Neural progenitor cell (in vitro differentiated cells): Measurements from ENCODE around the gene TEAD2. TPM values are rescaled to one million over a fixed set of nuclear protein-coding genes. Genes with fewer than 3 reads are reported as not detected.
A peak's percentile ranks its signal among the peaks of the same experiment; 100 is the strongest.
"Not testable (repeated sequence)": the region's sequence is repeated elsewhere in the genome, so short reads cannot be mapped to it uniquely, and the experiment has no call there.

Experiments
- DNase-seq: peaks from one replicate; pipeline ENCODE4 v3.0.0-alpha.2; 2016; ENCODE audit warnings: low spot score
- H2AFZ ChIP-seq: fragments of 200-600 bp; sonication (generic); replicated peaks from 2 replicates; pipeline ENCODE4 v1.6.1; 2016; ENCODE audit warnings: antibody characterized with exemption
- H3F3A ChIP-seq: fragments of 200-600 bp; sonication (generic); 2 replicates; pipeline ENCODE4 v1.6.1; 2016; ENCODE audit warnings: antibody characterized with exemption, low read depth
- H3K27ac ChIP-seq: fragments of 200-600 bp; sonication (generic); 2 replicates; pipeline ENCODE4 v1.5.1; 2016; ENCODE audit warnings: mild to moderate bottlenecking
- H3K27me3 ChIP-seq: fragments of 200-600 bp; sonication (generic); 2 replicates; pipeline ENCODE4 v1.6.1; 2016; ENCODE audit warnings: mild to moderate bottlenecking, moderate library complexity
- H3K36me3 ChIP-seq: fragments of 200-600 bp; sonication (generic); 2 replicates; pipeline ENCODE4 v1.5.1; 2016
- H3K4me1 ChIP-seq: fragments of 200-600 bp; sonication (generic); 2 replicates; pipeline ENCODE4 v1.6.1; 2016; ENCODE audit warnings: mixed run types
- H3K4me2 ChIP-seq: fragments of 200-600 bp; sonication (generic); 2 replicates; pipeline ENCODE4 v1.6.1; 2016
- H3K4me3 ChIP-seq: fragments of 200-600 bp; sonication (generic); 2 replicates; pipeline ENCODE4 v1.5.1; 2016
- H3K79me2 ChIP-seq: fragments of 200-600 bp; sonication (generic); 2 replicates; pipeline ENCODE4 v1.6.1; 2016; ENCODE audit warnings: low read depth
- H3K9ac ChIP-seq: fragments of 200-600 bp; sonication (generic); 2 replicates; pipeline ENCODE4 v1.6.1; 2016
- H3K9me3 ChIP-seq: fragments of 200-600 bp; sonication (generic); 2 replicates; pipeline ENCODE4 v1.5.1; 2016; ENCODE audit warnings: low read depth
- H4K20me1 ChIP-seq: fragments of 200-600 bp; sonication (generic); 2 replicates; pipeline ENCODE4 v1.6.1; 2016; ENCODE audit warnings: low read depth
- H3K27ac Mint-ChIP-seq: 3 replicates; pipeline ENCODE4 v1.8.0; 2021; ENCODE audit warnings: mixed read lengths
- H3K27me3 Mint-ChIP-seq: 2 replicates; pipeline ENCODE4 v1.8.0; 2022; ENCODE audit warnings: low read depth, mild to moderate bottlenecking, inconsistent platforms, moderate library complexity, mixed read lengths; ENCODE audit not compliant: insufficient read depth
- H3K36me3 Mint-ChIP-seq: 3 replicates; pipeline ENCODE4 v1.8.0; 2021; ENCODE audit warnings: mixed read lengths
- H3K4me1 Mint-ChIP-seq: 3 replicates; pipeline ENCODE4 v1.8.0; 2021; ENCODE audit warnings: mixed read lengths
- H3K4me3 Mint-ChIP-seq: 3 replicates; pipeline ENCODE4 v1.8.0; 2021; ENCODE audit warnings: mild to moderate bottlenecking, moderate library complexity, mixed read lengths
- H3K9me3 Mint-ChIP-seq: 3 replicates; pipeline ENCODE4 v1.8.0; 2020; ENCODE audit warnings: mixed read lengths
- CTCF ChIP-seq: fragments of 200-600 bp; sonication (generic); IDR thresholded peaks from 2 replicates; pipeline ENCODE4 v1.5.1; 2017; ENCODE audit warnings: antibody characterized with exemption, mild to moderate bottlenecking
- EZH2 ChIP-seq: fragments of 200-600 bp; sonication (generic); IDR thresholded peaks from 2 replicates; pipeline ENCODE4 v1.6.1; 2017; ENCODE audit warnings: antibody characterized with exemption, mild to moderate bottlenecking, moderate library complexity
- EZH2phosphoT487 ChIP-seq: fragments of 200-600 bp; sonication (generic); IDR thresholded peaks from 2 replicates; pipeline ENCODE4 v1.6.1; 2017; ENCODE audit warnings: antibody characterized with exemption
- total RNA-seq: library from RNA; depleted of rRNA; stranded (reverse); fragments of >200 nt; gene quantifications from 2 replicates; pipeline ENCODE4 v1.2.3, GENCODE V29; 2015; ENCODE audit warnings: low replicate concordance

Gene TEAD2
- total RNA-seq, 1 donor from 2014 or later = 125 TPM

- TF ChIP-seq EZH2phosphoT487 (no peak), CTCF (no peak), EZH2 (no peak)
- H3K9me3 Mint-ChIP-seq = no peaks in the 10 kb centered on the region
- Histone ChIP-seq H3K4me1 (no peaks in the 10 kb centered on the region), H3K4me2 (no peak overlapping the region), H3K9ac (no peak overlapping the region), H3K27ac (no peak overlapping the region), H3K4me3 (no peak overlapping the region), H3K9me3 (no peaks in the 10 kb centered on the region), H3K36me3 (no peaks in the 10 kb centered on the region), H3K79me2 (no peaks in the 10 kb centered on the region), H2AFZ (no peak overlapping the region), H3F3A (peaks cover 7% of the 10 kb centered on the region), H4K20me1 (peaks cover 21% of the 10 kb centered on the region), H3K27me3 (no peaks in the 10 kb centered on the region)
- H3K4me3 Mint-ChIP-seq = no peak overlapping the region
- H3K36me3 Mint-ChIP-seq = peaks cover 32% of the 10 kb centered on the region
- DNase-seq = no peak
- H3K27ac Mint-ChIP-seq = peak overlapping the region; percentile 93
- H3K27me3 Mint-ChIP-seq = peaks cover 19% of the 10 kb centered on the region
- peaks cover 20% of the 10 kb centered on the region for H3K4me1 Mint-ChIP-seq
Observed at GRCh38 chr19:49333811-49334288, 28.4 kb downstream of the TEAD2 start.

DNA sequence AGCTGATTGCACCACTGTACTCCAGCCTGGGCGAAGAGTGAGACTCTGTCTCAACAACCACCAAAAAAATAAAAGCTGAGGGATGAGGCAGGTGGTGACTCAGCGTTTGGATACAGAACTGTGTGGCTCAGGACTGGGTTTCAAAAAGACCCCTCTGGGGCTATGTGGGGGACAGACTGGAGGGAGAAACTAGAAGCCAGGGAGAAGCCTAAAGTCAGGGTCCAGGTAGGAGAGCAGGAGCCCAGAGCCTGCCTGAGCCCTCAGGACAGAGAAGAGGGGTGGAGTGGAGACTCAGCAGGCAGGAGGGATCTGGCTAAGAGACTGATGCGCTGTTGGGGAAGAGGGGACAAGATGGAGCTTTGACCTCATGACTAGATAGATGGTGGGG, 28.8 kb downstream of the TEAD2 start:
- peaks cover 18% of the 10 kb centered on the region for H4K20me1 ChIP-seq
- H3K4me3 ChIP-seq = no peak overlapping the region
- Mint-ChIP-seq H3K4me3 (no peak overlapping the region), H3K4me1 (peaks cover 16% of the 10 kb centered on the region), H3K27ac (peak overlapping the region; percentile 93), H3K36me3 (peaks cover 35% of the 10 kb centered on the region), H3K9me3 (no peaks in the 10 kb centered on the region), H3K27me3 (peaks cover 16% of the 10 kb centered on the region)
- no peak overlapping the region for H3K27ac ChIP-seq
- TF ChIP-seq EZH2phosphoT487 (no peak), CTCF (no peak), EZH2 (no peak)
- no peaks in the 10 kb centered on the region for H3K27me3 ChIP-seq
- H3K79me2 ChIP-seq = no peaks in the 10 kb centered on the region
- no peak overlapping the region for H3K4me2 ChIP-seq
- H2AFZ ChIP-seq = no peak overlapping the region
- H3F3A ChIP-seq = peaks cover 2% of the 10 kb centered on the region
- H3K9me3 ChIP-seq = no peaks in the 10 kb centered on the region
- no peak for DNase-seq
- H3K4me1 ChIP-seq = no peaks in the 10 kb centered on the region
- no peak overlapping the region for H3K9ac ChIP-seq
- H3K36me3 ChIP-seq = no peaks in the 10 kb centered on the region

DNA sequence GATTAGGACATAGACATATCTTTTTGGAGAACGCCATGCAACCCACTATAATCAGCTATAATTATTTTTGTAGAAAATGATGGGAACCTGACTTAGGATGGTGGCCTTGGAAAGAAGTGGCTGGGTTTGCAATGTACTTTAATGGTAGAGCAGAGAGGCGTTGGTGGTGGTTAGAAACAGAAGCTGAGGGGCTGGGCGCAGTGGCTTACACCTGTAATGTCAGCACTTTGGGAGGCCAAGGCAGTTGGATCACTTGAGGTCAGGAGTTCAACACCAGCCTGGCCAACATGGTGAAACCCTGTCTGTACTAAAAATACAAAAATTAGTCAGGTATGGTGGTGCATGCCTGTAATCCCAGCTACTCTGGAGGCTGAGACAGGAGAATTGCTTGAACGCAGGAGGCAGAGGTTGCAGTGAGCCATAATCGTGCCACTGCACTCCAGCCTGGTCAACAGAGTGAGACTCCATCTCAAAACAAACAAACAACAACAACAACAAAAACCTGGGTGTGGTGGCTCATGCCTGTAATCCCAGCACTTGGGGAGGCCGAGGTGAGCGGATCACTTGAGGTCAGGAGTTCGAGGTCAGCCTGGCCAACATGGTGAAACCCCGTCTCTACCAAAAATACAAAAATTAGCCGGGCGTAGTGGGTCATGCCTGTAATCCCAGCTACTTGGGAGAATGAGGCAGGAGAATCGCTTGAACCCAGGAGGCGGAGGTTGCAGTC, 29.4 kb downstream of the TEAD2 start:
- H4K20me1 ChIP-seq = peaks cover 12% of the 10 kb centered on the region
- not testable (repeated sequence) for H2AFZ ChIP-seq, H3K9ac ChIP-seq, H3K4me2 ChIP-seq, H3K4me1 ChIP-seq, H3K9me3 ChIP-seq, H3F3A ChIP-seq, H3K36me3 ChIP-seq, H3K4me3 Mint-ChIP-seq, H3K79me2 ChIP-seq, DNase-seq, H3K27ac Mint-ChIP-seq, H3K27ac ChIP-seq, H3K27me3 ChIP-seq, H3K9me3 Mint-ChIP-seq, H3K4me3 ChIP-seq
- peaks cover 11% of the 10 kb centered on the region for H3K4me1 Mint-ChIP-seq
- peaks cover 39% of the 10 kb centered on the region for H3K36me3 Mint-ChIP-seq
- peaks cover 13% of the 10 kb centered on the region for H3K27me3 Mint-ChIP-seq

DNA sequence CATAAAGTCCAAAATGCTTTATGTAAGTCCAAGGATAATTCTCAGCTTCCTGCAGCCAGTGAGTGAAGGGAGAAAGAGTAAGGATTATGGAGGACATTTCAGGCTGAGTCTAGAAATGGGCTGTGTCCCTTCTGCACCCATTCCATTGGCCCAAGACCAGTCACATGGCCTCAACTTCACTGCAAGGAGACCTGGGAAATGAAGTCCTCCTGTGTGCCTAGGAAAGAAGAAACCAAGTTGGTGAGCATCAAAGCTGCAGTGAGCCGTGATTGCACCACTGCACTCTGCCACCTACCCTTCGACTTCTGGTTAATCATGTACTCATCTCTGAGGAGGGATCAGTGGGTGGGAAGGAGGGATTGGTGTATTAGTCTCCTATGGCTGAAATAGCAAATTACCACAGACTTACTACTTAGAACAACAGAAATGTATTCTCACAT, 30.6 kb downstream of the TEAD2 start:
- Mint-ChIP-seq H3K27ac (no peak overlapping the region), H3K4me1 (peaks cover 9% of the 10 kb centered on the region), H3K36me3 (peaks cover 39% of the 10 kb centered on the region), H3K27me3 (peaks cover 13% of the 10 kb centered on the region), H3K9me3 (no peaks in the 10 kb centered on the region), H3K4me3 (peak overlapping the region; percentile 43)
- H3K9ac ChIP-seq = no peak overlapping the region
- H3K27me3 ChIP-seq = no peaks in the 10 kb centered on the region
- TF ChIP-seq CTCF (no peak), EZH2phosphoT487 (no peak), EZH2 (no peak)
- no peaks in the 10 kb centered on the region for H3K4me1 ChIP-seq
- H3K9me3 ChIP-seq = no peaks in the 10 kb centered on the region
- H3K36me3 ChIP-seq = no peaks in the 10 kb centered on the region
- H3K4me3 ChIP-seq = no peak overlapping the region
- H3K79me2 ChIP-seq = no peaks in the 10 kb centered on the region
- H3F3A ChIP-seq = peaks cover 9% of the 10 kb centered on the region
- H4K20me1 ChIP-seq = peaks cover 3% of the 10 kb centered on the region
- no peak overlapping the region for H3K27ac ChIP-seq
- no peak overlapping the region for H2AFZ ChIP-seq
- DNase-seq = peak; percentile 64
- H3K4me2 ChIP-seq = no peak overlapping the region

DNA sequence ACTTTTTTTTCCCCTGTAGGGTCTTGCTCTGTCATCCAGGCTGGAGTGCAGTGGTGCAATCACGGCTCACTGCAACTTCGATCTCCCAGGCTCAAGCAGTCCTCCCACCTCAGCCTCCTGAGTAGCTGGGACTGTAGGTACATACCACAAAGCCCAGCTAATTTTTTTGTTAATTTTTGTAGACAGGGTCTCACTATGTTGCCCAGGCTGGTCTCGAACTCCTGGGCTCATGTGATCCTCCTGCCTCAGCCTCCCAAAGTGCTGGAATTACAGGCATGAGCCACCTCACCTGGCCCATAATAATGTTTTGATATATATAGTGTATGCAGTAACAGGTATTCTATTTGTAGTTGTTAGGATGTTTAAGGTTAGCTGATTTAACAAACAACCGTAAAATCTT, 31.0 kb downstream of the TEAD2 start:
- H3K4me2 ChIP-seq, H3K27ac ChIP-seq, H3F3A ChIP-seq, H3K4me3 Mint-ChIP-seq, H3K9me3 Mint-ChIP-seq, H3K4me1 Mint-ChIP-seq, H3K4me3 ChIP-seq, H3K27me3 ChIP-seq, H3K4me1 ChIP-seq, H3K27ac Mint-ChIP-seq, H3K36me3 ChIP-seq, DNase-seq, H2AFZ ChIP-seq, H4K20me1 ChIP-seq, H3K9ac ChIP-seq, H3K79me2 ChIP-seq, H3K9me3 ChIP-seq: not testable (repeated sequence)
- H3K27me3 Mint-ChIP-seq = peaks cover 12% of the 10 kb centered on the region
- H3K36me3 Mint-ChIP-seq = peaks cover 43% of the 10 kb centered on the region
